ENCODE data around the gene RIOK2. TPM values are rescaled to one million over a fixed set of nuclear protein-coding genes. Genes with fewer than 3 reads are reported as not detected.
"Not testable (repeated sequence)": the region's sequence is repeated elsewhere in the genome, so short reads cannot be mapped to it uniquely, and the experiment has no call there.

RIOK2 gene
- total RNA-seq, 1 donor from 2014 or later, result 21.1 TPM

- Histone ChIP-seq H3K27ac (replicated peaks) (peak overlapping the region; percentile 98), H3K4me3 (peak overlapping the region; percentile 95), H3K9me3 (replicated peaks) (no peaks in the 10 kb centered on the region), H3K4me1 (peaks cover 33% of the 10 kb centered on the region), H3K27me3 (ENCODE audit: low read depth) (no peaks in the 10 kb centered on the region), H3K36me3 (peaks cover 25% of the 10 kb centered on the region)
- no peak for TF ChIP-seq CTCF (IDR thresholded peaks at IDR 0.05; ENCODE audit: borderline replicate concordance)
- intact Hi-C loops (cut with micrococcal nuclease), result no loop called here
- DNase-seq, result no peak
These were observed 412 bp downstream of the RIOK2 start for GRCh38 chr5:97182571-97183099.

- peak overlapping the region; percentile 98 for H3K27ac ChIP-seq (replicated peaks)
- no peak for DNase-seq
- intact Hi-C loops (cut with micrococcal nuclease), result no loop called here
These were observed 1.0 kb downstream of the RIOK2 start for GRCh38 chr5:97181856-97182545.

GRCh38 chr5:97179457-97179856 lies 3.6 kb downstream of the RIOK2 start:
- H3K9me3 ChIP-seq (replicated peaks); H3K4me3 ChIP-seq; H3K27me3 ChIP-seq (ENCODE audit: low read depth); intact Hi-C loops (cut with micrococcal nuclease); DNase-seq; H3K27ac ChIP-seq (replicated peaks): not testable (repeated sequence)
- Histone ChIP-seq H3K4me1 (peaks cover 33% of the 10 kb centered on the region), H3K36me3 (peaks cover 56% of the 10 kb centered on the region)

More at GRCh38 chr5:97181856-97182545, 1.0 kb downstream of the RIOK2 start:
- H3K9me3 ChIP-seq (replicated peaks), result no peaks in the 10 kb centered on the region
- no peak for TF ChIP-seq CTCF (IDR thresholded peaks at IDR 0.05; ENCODE audit: borderline replicate concordance)
- no peaks in the 10 kb centered on the region for H3K27me3 ChIP-seq (ENCODE audit: low read depth)
- peak overlapping the region; percentile 95 for H3K4me3 ChIP-seq
- H3K36me3 ChIP-seq, result peaks cover 31% of the 10 kb centered on the region
- H3K4me1 ChIP-seq, result peaks cover 33% of the 10 kb centered on the region

GRCh38 chr5:97172227-97172626 lies 10.8 kb downstream of the RIOK2 start:
- intact Hi-C loops (cut with micrococcal nuclease), result no loop called here
- no peak for DNase-seq
- H3K36me3 ChIP-seq, result peaks cover 98% of the 10 kb centered on the region
- no peak overlapping the region for H3K27ac ChIP-seq (replicated peaks)
- TF ChIP-seq CTCF (IDR thresholded peaks at IDR 0.05; ENCODE audit: borderline replicate concordance), result no peak
- H3K27me3 ChIP-seq (ENCODE audit: low read depth), result no peaks in the 10 kb centered on the region
- no peaks in the 10 kb centered on the region for H3K9me3 ChIP-seq (replicated peaks)
- H3K4me1 ChIP-seq, result no peaks in the 10 kb centered on the region
- H3K4me3 ChIP-seq, result no peak overlapping the region

- Histone ChIP-seq H3K9me3 (replicated peaks) (no peaks in the 10 kb centered on the region), H3K27ac (replicated peaks) (no peak overlapping the region), H3K4me3 (no peak overlapping the region), H3K4me1 (no peaks in the 10 kb centered on the region), H3K27me3 (ENCODE audit: low read depth) (no peaks in the 10 kb centered on the region), H3K36me3 (peaks cover 98% of the 10 kb centered on the region)
- intact Hi-C loops (cut with micrococcal nuclease), result no loop called here
- no peak for DNase-seq
- TF ChIP-seq CTCF (IDR thresholded peaks at IDR 0.05; ENCODE audit: borderline replicate concordance), result no peak
These were observed 11.3 kb downstream of the RIOK2 start for GRCh38 chr5:97171703-97172102.

GRCh38 chr5:97167435-97167834 lies 15.6 kb downstream of the RIOK2 start:
- DNase-seq, result no peak
- H3K36me3 ChIP-seq, result peaks cover 93% of the 10 kb centered on the region
- H3K27ac ChIP-seq (replicated peaks), result no peak overlapping the region
- intact Hi-C loops (cut with micrococcal nuclease), result loop anchor here (10.0 kb wide), 1 partner anchor 413 kb away; no protein-coding TSS in a partner anchor
- no peaks in the 10 kb centered on the region for H3K27me3 ChIP-seq (ENCODE audit: low read depth)
- no peaks in the 10 kb centered on the region for H3K4me1 ChIP-seq
- no peak for TF ChIP-seq CTCF (IDR thresholded peaks at IDR 0.05; ENCODE audit: borderline replicate concordance)
- no peak overlapping the region for H3K4me3 ChIP-seq
- no peaks in the 10 kb centered on the region for H3K9me3 ChIP-seq (replicated peaks)

Measured in left ventricle myocardium inferior (tissue), 1 donor.